Stimulated activated CD4-positive, alpha-beta T cell treated with anti-CD3 and anti-CD28 coated beads, Interleukin-4, amount 100 ng/mL, for 48 hours (primary cell): ENCODE results near the gene CDH22.

Experiments used
- DNase-seq, 2 donors: peaks; one replicate each; pipeline ENCODE4 v3.0.0-alpha.2; 2020; ENCODE audit warnings: low read depth in 2 of 2

Gene CDH22

DNA sequence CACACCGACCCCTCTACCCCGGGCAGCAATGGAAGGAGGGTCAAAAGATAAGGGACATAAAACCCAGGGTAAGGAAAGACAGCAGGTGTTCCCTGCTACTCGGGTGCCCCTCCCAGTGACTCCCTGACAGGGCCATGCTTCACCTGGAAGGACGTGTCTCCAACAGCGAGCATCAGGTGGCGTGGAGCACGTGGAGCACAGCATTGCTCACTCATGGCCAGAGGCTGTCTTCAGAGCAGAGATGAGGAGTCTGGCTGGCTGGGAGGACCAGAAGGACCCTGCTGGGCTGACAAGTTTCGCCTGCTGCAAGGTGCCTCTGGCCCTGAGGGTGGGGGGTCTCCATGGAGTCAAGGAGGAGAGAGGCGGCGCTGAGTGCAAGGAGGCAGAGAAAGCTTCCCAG is 15.3 kb upstream of the CDH22 start:
- no peak for DNase-seq

DNA sequence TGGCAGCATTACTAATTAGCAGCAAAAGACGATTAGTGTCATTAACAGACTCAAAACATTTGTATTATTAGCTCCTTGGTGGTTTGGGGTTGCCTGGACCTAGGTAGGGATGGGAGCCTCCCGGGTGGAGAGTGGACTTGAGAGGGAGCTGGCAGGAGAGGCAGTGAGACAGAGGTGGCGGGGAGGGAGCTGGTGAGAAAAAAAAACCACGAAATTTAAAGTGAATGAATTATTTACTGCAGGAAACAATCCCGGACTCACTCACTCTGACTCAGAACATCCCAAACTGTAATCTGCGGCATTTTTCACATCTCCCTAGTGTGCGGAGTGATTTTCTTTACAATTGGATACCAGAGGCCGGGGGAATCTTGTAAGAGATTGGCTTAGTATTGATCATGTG is 14.3 kb upstream of the CDH22 start:
- no peak for DNase-seq

DNA sequence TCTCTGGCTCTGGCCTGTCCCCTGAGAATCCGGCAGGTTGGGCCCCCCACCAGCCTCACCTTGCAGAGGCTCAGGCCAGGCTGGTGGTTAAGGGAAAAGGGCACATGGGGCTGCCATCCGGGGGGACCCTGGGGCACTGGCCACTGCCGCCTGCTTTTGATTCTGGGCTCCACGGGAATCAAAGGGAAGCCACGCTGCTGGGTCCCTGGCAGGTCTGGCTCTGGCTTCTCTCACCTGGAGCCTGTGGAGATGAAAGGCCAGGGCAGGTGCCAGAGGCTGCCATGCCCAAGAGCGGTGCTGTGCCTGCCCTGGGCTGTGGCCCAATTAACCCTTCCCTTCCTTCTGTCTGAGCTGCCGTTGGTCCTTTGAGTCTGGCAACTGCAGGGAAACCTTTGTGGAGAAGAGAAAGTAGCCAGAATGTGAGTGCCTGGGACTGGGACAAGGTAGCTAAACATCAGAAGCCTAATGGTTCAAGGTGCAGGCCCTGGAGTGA is 9.4 kb upstream of the CDH22 start:
- DNase-seq: no peak

DNA sequence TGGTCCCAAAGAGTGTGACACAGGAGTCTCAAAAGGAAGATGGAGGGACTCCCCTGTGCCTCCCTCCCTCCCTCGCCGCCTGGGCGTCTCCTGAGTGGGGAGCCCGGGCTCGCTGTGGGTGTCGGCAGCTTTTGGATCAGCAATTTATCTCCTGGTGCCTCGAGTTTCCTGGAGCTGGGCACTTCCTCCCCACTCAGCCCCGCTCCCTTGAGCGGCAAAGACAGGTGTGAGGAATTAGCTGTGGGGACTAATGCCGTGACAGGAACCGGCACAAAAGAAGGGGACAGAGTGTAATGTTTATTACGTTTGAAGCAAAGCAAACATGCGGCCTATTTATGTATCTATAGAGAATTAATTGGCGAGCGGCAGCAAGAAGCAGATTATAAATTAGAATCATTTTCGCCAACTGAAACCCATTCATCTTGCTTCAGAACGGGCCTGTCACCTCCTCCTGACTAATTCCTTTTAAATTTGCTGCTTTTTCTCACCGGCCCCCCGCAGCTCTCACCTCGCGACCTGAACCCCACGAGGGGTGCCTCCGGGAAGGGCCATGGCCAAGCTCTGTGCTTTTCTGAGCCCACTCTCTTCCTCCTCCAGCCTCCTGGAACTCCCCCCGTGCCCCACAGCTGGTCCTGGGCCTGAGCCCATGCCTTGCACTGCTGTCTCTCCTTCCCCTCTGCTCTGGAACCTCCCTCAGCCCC is 8.8 kb upstream of the CDH22 start:
- no peak for DNase-seq

DNA sequence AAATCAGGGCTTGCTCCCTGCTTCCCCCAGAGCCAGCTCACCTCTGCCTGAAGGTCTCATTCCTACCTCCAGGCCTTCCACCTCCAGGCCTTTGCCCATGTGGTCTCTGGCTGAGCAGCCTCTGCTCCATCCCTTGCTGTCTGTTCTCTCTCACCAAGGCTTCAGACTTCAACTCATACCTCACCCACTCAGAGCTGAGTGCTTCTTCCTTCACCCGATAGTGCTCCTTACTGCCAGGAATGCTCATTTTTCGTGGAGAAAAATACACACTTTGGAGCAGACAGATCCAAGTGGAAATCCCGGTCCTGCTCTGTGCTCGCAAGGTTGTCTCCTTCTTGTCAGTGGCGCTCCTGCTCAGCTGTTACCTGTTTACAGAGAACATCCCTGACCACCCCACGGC is 7.0 kb upstream of the CDH22 start:
- no peak for DNase-seq

DNA sequence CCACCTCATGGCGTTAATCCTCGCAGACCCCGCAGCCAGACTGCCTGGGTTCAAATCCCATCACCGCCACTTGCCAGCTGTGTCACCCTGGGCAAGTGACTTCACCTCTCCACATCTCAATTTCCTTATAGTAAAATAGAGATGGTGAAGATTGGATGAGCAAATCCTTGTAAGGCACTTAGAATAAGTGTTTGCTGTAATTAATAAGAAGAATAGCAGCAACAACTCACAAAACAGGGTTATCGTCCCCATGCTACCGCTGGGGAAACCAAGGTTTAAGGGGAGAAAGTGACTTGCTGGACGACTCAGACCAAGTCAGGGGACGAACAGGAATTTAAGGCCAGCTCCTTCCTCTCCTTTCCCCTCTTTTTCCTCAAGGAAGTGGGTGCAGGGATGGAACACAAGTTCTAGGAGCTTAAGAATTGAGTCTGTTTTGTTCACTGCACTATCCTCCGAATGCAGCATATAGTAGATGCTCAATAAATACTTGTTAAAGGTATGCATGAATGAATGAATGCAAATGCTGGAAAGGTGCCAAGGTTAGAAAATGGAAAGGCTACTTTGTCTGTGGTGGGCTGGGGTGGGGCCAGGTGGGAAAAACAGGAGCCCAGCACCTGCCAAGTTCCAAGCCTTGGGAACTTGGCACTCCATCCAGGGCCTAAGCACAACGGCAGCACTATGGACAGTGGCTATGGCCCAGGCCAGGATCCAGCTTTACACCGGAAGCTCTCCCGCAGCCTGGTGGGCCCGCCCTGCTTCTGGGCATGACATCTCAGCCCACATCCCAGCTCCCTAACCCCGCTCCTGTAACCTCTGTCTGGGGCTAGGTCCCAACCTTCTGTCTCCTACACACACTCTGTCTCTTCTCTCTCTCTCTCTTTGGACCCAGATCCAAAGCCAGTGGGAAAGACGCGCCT is 4.9 kb upstream of the CDH22 start:
- DNase-seq: no peak

DNA sequence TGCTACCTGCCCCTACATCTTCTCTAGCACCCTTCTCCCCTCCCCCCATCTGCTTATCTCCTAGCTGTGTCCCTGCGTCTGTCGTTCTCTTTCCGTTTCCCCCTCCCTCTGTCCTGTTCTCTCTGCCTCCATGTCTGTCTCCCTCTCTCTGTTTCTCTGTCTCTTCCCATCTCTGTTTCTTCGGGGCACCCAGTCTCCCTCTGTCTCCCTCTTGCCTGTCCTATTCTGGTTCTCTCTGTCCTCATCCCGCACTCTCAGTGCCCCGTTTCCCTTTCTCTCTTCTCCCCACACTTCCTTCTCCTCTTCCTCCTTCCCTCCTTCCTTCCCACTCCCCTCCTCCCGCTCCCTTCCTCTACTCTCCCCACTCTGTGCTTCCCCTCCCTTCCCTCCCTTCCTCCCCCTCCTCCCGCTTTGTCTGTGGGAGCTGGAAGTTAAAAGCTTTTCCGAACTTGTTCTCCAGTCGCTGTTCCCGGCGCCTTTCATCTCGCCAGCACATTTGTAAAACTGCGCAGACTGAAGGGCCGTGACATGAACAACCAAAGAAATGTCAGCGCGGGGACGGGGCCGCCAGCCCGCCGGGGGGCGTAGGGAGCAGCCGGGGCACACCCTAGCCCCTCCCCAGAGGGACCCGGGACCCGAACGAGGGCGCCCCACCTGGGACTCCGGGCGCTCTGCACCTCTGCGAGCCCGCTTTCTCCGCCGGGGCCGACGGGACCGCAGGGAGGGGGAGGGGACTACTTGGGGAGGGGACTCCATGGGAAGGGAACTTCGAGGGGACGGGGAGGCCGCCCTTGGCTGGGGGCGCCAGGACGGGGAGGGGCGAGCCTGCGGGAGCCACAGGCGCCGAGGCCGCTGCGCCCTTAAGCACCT is 4.0 kb upstream of the CDH22 start:
- DNase-seq: no peak

DNA sequence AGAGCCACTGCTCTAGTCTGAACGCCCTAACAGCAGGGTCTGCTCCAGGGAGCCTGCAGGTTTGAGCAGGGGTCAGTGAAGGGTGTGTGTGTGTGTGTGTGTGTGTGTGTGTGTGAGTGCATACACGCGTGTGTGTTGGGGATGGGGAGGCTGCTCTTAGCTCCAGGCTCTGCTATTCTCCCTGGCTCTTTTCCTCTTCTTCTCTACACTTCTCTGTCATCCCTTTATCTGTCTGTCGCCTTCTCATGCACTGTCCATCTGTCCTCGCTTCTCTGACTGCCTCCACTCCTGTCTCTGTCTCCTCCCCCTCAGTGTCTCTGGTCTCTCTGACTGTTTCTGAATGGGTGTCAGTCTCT is 3.4 kb upstream of the CDH22 start:
- no peak for DNase-seq

DNA sequence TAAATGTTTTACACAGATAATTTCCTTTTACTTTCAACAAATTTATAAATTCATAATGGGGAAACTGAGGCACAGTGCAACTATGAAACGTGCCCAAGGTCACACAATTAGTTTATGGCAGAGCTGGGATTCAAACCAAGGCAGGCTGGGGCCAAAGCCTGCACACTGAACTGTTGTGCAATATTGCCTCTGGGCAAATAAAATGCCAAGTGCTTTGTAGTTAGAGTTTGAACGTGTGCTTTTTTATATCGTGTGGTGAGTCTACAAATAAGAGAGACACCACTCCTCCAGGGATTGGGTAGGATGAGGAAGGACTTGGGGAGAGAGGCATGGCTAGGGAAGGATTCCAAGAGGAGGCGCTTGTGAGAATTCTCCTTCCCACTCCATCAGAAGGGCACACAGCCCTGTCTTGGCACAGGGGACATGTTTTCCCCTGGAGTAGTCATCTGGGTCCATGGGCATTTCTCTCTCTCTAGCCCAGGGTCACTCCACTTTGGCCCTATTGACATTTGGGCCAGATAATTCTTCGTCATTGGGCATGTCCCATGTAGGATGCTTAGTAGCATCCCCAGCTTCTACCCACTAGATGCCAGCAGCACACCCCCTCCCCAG is 2.8 kb upstream of the CDH22 start:
- DNase-seq: no peak

DNA sequence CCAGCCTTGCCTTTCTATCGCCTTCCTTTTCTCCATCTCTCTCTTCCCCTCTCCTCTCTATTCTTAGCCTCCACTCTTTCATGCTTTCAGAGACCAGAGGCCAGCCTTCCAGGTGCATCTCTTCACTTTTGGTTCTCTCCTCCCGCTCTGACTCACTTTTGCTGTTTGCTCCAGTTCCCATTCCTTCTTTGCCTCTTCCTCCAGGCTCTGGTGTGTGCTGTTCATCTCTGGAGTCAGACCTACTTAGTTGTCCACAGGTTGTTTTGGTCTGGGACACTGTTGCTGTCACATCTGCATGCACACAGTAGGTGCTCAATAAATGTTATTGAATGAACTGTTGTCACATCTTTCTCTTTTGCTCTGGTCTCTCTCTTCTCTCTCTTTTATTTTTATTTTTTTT is 1.6 kb upstream of the CDH22 start:
- no peak for DNase-seq

DNA sequence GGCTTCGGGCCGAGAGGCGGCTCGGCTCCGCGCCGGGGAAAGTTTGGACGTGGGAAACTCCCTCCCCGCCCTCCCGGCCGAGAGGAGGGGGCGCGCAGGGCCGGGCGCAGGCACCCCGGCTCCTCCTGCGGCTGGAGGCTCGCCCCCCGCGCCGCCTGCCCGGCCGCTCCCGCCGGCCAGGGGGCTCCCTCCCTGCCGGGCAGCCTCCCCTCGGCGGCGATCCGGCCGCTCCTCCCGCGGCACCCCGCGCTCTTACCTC is 370 bp downstream of the CDH22 start:
- no peak for DNase-seq

DNA sequence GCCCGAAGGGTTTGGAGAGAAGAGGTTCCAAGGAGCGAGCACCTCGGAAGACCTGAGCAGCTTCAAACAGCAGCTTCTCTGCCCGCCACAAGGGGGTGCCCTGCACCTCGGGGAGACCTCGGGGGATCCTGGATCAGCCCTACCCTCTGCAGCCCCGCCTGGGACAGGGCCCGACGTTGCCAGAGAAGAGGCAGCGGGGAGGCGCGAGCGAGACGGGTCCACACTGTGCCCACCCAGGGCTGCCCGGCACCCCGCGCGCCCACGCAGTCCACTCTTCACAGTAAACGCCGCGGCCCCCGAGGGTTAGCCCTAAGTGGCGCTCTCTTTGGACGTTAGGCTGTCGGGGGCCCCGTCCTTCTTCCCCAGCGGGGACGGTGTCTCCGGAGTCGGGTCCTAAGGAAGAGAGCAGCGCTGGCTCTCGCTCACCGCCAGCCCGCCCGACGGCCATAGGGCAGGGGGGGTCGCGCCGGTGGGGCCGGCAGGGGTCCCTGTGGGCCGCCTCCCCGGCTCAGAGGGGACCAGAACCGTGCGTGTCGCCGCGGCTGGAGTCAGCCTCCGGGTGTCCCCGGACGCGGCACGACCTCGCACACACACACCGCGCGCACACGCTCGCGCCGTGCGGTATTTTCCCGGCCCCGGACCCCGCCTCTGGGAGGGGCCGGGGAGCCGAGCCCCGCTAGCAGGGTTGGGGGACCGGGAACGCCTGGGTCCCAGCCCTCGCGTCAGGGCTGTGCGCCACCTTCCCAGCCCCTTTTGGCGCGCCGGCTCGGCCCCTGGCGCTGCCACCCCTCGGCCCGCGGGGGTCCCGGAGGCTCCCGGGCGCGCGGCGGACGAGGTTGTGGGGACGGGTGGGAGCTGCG is 929 bp downstream of the CDH22 start:
- peak; percentile 63 to 69 for DNase-seq

DNA sequence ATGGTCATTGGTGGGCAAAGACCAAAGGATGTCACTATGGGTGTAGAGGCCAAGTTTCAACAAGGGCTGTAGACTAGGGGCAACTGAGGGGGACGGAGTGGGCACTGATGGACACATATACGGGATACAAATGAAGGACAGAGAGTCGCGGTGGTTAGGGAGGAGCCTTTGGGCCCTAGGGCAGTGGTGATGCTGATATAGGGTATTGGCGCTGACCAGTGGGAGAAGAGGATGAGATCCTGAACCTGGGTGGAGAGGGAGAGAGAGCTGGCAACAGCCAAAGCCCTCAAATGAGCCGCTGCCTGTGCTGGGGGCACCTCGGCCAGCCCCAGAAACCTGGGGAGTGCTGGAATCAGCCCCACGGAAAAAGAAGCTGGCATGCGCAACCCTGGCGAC is 1.6 kb downstream of the CDH22 start:
- DNase-seq: no peak

DNA sequence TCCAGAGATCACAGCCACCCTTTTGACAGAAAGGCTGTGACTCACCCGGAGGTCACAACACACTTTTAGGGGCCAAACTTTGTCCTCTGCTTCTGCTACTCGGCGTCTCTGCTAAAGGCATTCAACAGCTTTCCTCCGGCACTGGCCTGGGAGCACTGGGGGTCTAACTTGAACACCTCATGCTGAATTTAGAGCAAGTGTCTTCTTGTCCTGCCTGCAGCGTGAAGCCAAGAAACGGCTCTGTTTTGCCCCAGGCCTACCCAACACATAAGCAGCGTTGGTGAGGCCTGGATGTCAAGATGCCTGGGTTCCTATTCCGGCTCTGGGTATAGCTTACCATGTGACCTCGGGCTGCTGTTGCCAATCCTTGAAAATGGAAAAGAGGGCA is 2.3 kb downstream of the CDH22 start:
- DNase-seq: no peak

DNA sequence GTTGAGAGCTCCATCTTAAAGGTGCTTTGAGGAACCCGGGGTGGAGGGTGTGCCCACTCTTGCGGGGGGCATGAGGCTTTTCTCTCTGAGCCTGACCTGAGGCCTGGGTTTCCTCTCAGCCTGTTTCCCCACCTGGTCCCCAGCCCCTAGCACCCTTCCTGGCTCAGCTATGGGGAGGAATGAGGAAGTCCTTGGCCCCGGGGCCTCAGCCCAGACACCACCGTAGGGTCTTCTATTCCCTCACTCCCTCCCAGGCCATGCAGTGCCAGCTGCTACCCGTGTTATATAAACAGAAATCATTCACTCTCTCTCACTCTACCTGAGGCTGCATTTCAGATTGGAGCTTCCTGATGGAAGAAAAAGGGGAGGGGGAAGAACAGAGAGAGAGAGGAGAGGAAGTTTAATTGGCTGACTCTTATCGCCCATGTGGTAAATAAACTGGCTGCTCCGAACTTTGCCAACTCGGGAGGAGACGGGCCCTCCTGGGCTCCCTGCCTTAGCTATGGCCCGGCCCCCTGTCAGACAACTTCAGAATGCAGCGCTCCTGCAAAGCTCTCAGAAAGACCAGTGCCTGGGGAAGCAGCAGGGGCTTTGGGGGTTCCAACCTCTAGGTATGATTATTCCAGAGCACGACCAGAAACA is 2.8 kb downstream of the CDH22 start:
- no peak for DNase-seq

DNA sequence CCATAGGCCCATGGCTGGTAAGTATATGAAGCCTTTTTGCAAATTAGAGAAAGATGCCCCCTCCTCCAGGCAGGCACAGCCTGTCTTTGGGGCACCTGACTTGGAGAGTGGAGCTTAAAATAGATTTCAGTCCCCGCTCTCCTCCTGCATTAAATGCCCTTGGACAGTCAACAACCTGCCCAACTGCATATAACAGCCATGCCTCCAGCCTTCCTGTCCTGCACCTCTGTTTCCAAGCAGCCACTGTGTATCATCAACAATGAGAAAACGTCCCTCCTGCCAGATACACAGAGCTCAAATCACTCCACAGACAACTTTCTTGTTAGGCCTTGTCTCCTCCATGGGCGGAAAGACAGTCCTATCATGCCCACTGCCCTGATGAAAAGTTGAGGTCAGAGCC is 3.4 kb downstream of the CDH22 start:
- no peak for DNase-seq

DNA sequence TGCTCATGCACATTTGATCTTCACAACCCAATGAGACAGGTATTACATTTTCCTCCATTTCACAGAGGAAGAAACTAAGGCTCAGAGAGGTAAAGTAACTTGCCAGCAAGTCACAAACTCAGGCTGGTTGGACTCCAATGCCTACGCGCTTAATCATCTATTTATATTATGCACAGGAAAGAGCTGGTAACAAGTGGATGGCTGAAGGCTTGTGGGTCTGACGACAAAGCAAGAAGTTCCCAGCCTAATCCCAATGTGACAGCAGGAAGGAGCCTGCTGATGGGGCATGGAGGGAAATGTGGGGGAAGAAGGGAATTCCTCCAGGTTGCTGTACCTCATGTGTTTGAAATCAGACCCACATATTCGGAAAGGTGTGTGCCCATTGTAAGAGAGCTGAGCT is 3.9 kb downstream of the CDH22 start:
- DNase-seq: no peak

DNA sequence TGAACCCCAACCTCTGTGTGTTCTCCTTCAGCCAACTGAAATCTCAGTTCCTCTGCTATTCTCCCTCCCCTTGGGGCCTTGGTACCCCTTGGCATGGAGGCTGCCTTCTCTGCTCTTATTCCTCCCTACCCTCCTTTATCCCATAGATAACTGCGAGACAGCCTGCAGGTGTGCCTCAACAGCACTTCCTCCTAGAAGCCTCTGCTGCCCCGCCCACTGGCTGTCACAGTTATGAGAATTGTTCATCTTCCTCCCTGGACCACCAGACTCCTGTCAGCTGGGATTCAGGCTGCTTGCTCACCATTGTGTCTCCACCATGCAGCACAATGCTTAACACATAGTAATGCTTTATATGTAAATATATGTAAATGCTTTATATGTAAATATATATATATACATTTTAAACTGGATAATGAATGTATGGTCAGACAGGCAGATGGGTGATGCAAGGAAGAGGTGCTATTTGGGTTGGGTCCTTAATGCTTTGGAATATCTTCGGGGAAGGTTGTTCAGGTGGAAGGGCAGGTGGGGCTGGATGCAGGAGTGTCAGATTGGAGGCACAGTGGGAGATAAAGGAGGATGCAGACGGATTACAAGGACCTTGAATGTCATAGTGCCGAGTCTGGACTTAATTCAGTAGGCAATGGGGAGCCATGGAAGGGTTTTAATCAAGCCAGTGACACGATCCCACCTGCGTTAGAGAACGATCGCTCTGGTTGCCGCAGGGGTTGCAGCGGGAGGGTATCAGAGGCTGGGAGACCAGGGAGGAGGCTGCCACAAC is 4.9 kb downstream of the CDH22 start:
- no peak for DNase-seq

DNA sequence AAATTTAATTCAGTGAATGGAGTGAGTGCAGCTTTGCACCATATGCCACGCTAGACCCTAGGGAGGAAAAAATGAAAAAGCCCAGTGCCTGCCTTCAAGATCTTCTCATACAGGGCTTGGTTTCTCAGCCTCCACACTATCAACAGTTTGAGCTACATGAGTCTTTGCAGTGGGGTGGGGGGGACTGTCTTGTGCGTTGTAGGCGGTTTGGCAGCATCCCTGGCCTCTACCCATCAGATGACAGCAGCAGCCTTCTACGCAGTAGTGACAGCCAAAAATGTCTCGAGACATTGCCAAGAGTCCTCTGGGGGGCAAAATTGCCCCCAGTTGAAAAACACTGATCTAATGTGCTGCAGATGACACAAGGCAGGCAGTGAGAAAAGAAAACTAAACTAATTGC is 6.2 kb downstream of the CDH22 start:
- DNase-seq: no peak

DNA sequence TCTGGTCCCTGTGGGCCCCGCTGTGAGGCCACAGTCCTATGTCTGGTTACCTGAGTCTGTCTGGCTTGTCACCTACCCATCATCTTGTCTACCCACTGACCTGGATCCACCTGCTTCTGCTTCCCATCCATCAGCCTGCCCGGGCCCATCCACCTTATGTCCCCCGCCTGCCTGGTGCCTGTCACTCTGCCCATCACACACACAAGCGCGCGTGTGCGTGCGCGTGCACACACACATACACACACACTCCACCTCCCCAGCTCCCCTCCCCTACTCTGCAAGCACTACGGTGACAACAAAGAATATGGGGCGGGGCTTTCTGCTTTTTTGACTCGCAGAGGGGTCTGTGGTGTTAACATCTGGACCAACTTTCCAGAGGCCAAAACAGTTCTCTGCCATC is 8.0 kb downstream of the CDH22 start:
- DNase-seq: no peak
